Measurements from ENCODE around the gene C2CD2.

DNA sequence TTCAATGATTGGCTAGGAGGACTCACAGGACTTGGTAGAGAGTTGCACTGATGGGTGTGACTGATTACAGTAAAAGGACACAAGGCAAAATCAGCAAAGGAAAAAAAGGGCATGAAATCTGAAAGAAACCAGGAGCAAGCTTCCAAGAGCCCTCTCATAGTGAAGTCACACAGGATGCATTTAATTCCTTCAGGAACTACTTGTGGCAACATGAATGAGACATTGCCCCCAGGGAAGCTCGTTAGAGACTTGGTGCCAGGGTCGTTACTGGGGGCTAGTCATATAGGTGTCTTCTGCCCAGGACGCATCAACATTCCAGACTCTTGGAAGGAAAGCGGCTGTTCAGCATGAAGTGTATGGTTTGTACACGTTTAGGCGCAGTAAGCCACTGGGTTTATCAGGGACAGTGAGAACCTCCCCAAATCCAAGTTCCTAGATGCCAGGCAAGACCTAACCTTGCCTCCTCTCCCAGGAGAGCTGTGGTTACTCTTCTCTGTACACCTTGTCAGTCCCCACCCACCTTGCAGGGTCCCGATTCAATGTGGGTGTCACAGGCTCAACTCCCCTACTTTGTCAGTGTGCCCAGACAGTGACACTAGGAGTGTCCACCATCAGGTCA lies 26.0 kb upstream of the C2CD2 start:
- TF ChIP-seq, protein P1, sequence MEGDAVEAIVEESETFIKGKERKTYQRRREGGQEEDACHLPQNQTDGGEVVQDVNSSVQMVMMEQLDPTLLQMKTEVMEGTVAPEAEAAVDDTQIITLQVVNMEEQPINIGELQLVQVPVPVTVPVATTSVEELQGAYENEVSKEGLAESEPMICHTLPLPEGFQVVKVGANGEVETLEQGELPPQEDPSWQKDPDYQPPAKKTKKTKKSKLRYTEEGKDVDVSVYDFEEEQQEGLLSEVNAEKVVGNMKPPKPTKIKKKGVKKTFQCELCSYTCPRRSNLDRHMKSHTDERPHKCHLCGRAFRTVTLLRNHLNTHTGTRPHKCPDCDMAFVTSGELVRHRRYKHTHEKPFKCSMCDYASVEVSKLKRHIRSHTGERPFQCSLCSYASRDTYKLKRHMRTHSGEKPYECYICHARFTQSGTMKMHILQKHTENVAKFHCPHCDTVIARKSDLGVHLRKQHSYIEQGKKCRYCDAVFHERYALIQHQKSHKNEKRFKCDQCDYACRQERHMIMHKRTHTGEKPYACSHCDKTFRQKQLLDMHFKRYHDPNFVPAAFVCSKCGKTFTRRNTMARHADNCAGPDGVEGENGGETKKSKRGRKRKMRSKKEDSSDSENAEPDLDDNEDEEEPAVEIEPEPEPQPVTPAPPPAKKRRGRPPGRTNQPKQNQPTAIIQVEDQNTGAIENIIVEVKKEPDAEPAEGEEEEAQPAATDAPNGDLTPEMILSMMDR (IDR thresholded peaks at IDR 0.05) = no peak
- no peak for TF ChIP-seq POLR2A (IDR thresholded peaks at IDR 0.05)

Measured in uterus (tissue), 2 donors.